K562 (cell line): ENCODE measurements around the gene LINS1. TPM values are rescaled to one million over a fixed set of nuclear protein-coding genes. Genes with fewer than 3 reads are reported as not detected.

Experiments
- CHCHD3 ChIP-seq: fragments of 250-450 bp; sonication (Bioruptor Pico); IDR thresholded peaks from 2 replicates; pipeline ENCODE4 v2.1.2; 2022; ENCODE audit warnings: mild to moderate bottlenecking
- CTBP1 ChIP-seq: fragments of 450-650 bp; IDR thresholded peaks from 2 replicates; pipeline ENCODE4 v1.6.1; 2016; ENCODE audit warnings: borderline replicate concordance
- ESRRA ChIP-seq: fragments of 450-650 bp; IDR thresholded peaks from 2 replicates; pipeline ENCODE4 v1.6.1; 2014; ENCODE audit warnings: low read depth, mild to moderate bottlenecking, moderate library complexity, borderline replicate concordance
- HNRNPH1 ChIP-seq: fragments of 200-400 bp; formaldehyde crosslinking; optimal IDR thresholded peaks from 2 replicates; pipeline ENCODE3; 2017; ENCODE audit warnings: low read depth, mild to moderate bottlenecking, low read length, moderate library complexity
- NCOA4 ChIP-seq: fragments of 450-650 bp; IDR thresholded peaks from 2 replicates; pipeline ENCODE4 v1.6.1; 2018; ENCODE audit warnings: mild to moderate bottlenecking; ENCODE audit not compliant: partially characterized antibody
- NR2F6 ChIP-seq: fragments of 450-650 bp; formaldehyde crosslinking; IDR thresholded peaks from 2 replicates; pipeline ENCODE4 v1.4.0; 2020; ENCODE audit warnings: mild to moderate bottlenecking
- PHB ChIP-seq: fragments of 250-450 bp; sonication (Bioruptor Pico); IDR thresholded peaks from 2 replicates; pipeline ENCODE4 v1.5.0; 2021
- STAT5B ChIP-seq: fragments of 250-450 bp; sonication (Bioruptor Pico); IDR thresholded peaks from 2 replicates; pipeline ENCODE4 v1.8.0; 2021; ENCODE audit warnings: mild to moderate bottlenecking, inconsistent platforms
- TAF1 ChIP-seq: IDR thresholded peaks from 2 replicates; pipeline ENCODE4 v1.6.1; 2011; ENCODE audit warnings: mild to moderate bottlenecking, low read length, moderate library complexity; ENCODE audit not compliant: insufficient read depth, control insufficient read depth, severe bottlenecking; ENCODE audit errors: extremely low read depth
- TGIF2 ChIP-seq: sonication (generic); formaldehyde crosslinking; IDR thresholded peaks from 2 replicates; pipeline ENCODE4 v1.8.1; 2022; ENCODE audit warnings: mild to moderate bottlenecking, missing genetic modification reagents, moderate library complexity
- ZNF124 ChIP-seq: sonication (generic); formaldehyde crosslinking; IDR thresholded peaks from 2 replicates; pipeline ENCODE4 v1.8.1; 2022; ENCODE audit warnings: missing genetic modification reagents
- ZNF217 ChIP-seq: sonication (generic); formaldehyde crosslinking; IDR thresholded peaks from 2 replicates; pipeline ENCODE4 v1.8.0; 2022; ENCODE audit warnings: mild to moderate bottlenecking, missing genetic modification reagents
- ZNF431 ChIP-seq: sonication (generic); formaldehyde crosslinking; IDR thresholded peaks from 2 replicates; pipeline ENCODE4 v1.8.0; 2022; ENCODE audit warnings: mild to moderate bottlenecking, missing genetic modification reagents
- polyA plus RNA-seq, 8 experiments: library from polyadenylated mRNA; depleted of rRNA in 4 of 8; stranded (reverse) in 5 of 8; unstranded in 3 of 8; fragments of >200 nt; fragmentation: Nextera tagmentation in 2 of 8; fragmentation: Illumina TruSeq in 1 of 8; extraction: Ambion mirVana in 2 of 8; extraction: Trizol in 1 of 8; gene quantifications; 2 replicates each; pipeline versions ENCODE4 v1.2.1 to v1.2.3, GENCODE V29; 2011 to 2014; ENCODE audit warnings: inconsistent platforms in 1 of 8, missing spikeins in 1 of 8
- total RNA-seq, 7 experiments: library from RNA; depleted of rRNA in 6 of 7; stranded (reverse); fragments of >200 nt in 6 of 7; fragmentation: Illumina TruSeq in 2 of 7; extraction: Trizol in 2 of 7; gene quantifications; 2 replicates each; pipeline versions ENCODE4 v1.2.1 to v1.2.3, GENCODE V29; 2011 to 2021; ENCODE audit warnings: low replicate concordance in 1 of 7
- TF ChIP-seq, protein P1 (sequence below), 2 experiments: fragments of 450-650 bp in 1 of 2; sonication (generic) in 1 of 2; formaldehyde crosslinking in 1 of 2; IDR thresholded peaks; 2 replicates each; pipeline versions ENCODE4 v1.7.1 to v1.9.0; 2016 to 2022; ENCODE audit warnings: inconsistent platforms in 1 of 2, mild to moderate bottlenecking in 1 of 2, missing genetic modification reagents in 1 of 2
- TF ChIP-seq, protein P2 (sequence below): fragments of 450-650 bp; IDR thresholded peaks from 2 replicates; pipeline ENCODE4 v1.6.1; 2016
- TF ChIP-seq, protein P3 (sequence below), 2 experiments: fragments of 450-650 bp; conservative IDR thresholded peaks; 2 replicates each; pipeline ENCODE4 v1.6.1; 2017; ENCODE audit warnings: mild to moderate bottlenecking in 2 of 2, moderate library complexity in 2 of 2

Gene LINS1
- total and polyA plus RNA-seq, 9 of the 15 experiments (the other 6 are each of a cell fraction or from before 2014, with no cell fraction given), result 15.4 to 31.4 (median 24.6) TPM

DNA sequence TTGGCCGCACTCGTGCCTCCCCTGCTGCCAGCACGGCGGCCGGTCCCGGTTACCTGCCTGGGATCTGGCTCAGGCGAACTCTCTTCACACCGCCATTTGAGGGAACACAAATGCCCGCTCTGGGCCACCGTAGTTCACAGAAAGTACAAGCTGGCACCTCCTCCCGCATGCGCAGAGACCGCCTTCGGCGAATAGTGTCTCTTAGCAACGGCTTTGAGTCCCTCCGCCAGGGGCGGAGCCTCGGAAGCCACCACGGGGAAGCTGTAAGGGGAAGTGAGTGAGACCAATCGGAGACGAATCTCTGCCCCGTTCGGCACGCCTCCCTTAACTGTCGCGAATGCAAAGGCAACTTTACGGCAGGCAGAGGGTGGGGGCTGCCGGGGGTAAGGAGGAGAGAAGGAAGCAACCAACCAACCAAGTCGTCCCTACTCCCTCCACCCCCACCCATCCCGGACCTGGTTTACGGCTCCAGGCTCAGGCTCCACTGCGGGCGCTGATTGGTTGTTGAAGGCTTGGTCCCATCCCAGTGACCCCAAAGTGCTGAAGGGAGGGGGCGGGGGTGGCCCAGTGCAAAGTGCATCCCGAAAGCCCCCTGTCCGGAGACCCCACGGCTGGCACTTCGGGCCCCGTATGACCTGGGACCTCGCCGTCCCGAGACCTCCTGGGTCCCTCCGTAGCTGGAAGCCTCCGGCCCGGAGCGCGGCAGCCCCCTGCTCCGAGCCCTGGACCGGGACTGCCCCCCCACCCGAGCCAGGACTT is at the start of gene LINS1, which contains the start of gene ASB7 (continued):
- TF ChIP-seq, protein P1, sequence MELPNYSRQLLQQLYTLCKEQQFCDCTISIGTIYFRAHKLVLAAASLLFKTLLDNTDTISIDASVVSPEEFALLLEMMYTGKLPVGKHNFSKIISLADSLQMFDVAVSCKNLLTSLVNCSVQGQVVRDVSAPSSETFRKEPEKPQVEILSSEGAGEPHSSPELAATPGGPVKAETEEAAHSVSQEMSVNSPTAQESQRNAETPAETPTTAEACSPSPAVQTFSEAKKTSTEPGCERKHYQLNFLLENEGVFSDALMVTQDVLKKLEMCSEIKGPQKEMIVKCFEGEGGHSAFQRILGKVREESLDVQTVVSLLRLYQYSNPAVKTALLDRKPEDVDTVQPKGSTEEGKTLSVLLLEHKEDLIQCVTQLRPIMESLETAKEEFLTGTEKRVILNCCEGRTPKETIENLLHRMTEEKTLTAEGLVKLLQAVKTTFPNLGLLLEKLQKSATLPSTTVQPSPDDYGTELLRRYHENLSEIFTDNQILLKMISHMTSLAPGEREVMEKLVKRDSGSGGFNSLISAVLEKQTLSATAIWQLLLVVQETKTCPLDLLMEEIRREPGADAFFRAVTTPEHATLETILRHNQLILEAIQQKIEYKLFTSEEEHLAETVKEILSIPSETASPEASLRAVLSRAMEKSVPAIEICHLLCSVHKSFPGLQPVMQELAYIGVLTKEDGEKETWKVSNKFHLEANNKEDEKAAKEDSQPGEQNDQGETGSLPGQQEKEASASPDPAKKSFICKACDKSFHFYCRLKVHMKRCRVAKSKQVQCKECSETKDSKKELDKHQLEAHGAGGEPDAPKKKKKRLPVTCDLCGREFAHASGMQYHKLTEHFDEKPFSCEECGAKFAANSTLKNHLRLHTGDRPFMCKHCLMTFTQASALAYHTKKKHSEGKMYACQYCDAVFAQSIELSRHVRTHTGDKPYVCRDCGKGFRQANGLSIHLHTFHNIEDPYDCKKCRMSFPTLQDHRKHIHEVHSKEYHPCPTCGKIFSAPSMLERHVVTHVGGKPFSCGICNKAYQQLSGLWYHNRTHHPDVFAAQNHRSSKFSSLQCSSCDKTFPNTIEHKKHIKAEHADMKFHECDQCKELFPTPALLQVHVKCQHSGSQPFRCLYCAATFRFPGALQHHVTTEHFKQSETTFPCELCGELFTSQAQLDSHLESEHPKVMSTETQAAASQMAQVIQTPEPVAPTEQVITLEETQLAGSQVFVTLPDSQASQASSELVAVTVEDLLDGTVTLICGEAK (IDR thresholded peaks at IDR 0.05), result no peak
- TF ChIP-seq, protein P1 (CRISPR knock-in tag; IDR thresholded peaks at IDR 0.05), result no peak
- TF ChIP-seq CHCHD3 (CRISPR knock-in tag) (no peak), NCOA4 (no peak), CTBP1 (peak; percentile 14; the same call in 1 of the 2 replicates), ESRRA (peak; percentile 46; the same call in 1 of the 2 replicates), ZNF431 (no peak), NR2F6 (no peak), ZNF217 (CRISPR knock-in tag) (no peak), HNRNPH1 (no peak), STAT5B (no peak), PHB (CRISPR knock-in tag) (no peak), TGIF2 (CRISPR knock-in tag) (no peak), TAF1 (peak; percentile 76), ZNF124 (CRISPR knock-in tag) (no peak)
- TF ChIP-seq, protein P2, sequence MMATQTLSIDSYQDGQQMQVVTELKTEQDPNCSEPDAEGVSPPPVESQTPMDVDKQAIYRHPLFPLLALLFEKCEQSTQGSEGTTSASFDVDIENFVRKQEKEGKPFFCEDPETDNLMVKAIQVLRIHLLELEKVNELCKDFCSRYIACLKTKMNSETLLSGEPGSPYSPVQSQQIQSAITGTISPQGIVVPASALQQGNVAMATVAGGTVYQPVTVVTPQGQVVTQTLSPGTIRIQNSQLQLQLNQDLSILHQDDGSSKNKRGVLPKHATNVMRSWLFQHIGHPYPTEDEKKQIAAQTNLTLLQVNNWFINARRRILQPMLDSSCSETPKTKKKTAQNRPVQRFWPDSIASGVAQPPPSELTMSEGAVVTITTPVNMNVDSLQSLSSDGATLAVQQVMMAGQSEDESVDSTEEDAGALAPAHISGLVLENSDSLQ, result peak; percentile 64
- TF ChIP-seq, protein P3, sequence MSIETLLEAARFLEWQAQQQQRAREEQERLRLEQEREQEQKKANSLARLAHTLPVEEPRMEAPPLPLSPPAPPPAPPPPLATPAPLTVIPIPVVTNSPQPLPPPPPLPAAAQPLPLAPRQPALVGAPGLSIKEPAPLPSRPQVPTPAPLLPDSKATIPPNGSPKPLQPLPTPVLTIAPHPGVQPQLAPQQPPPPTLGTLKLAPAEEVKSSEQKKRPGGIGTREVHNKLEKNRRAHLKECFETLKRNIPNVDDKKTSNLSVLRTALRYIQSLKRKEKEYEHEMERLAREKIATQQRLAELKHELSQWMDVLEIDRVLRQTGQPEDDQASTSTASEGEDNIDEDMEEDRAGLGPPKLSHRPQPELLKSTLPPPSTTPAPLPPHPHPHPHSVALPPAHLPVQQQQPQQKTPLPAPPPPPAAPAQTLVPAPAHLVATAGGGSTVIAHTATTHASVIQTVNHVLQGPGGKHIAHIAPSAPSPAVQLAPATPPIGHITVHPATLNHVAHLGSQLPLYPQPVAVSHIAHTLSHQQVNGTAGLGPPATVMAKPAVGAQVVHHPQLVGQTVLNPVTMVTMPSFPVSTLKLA (conservative IDR thresholded peaks at IDR 0.05), result peak; percentile 78 to 82
